GM23338 (cell line): ENCODE data around the gene FGFRL1. TPM values are rescaled to one million over a fixed set of nuclear protein-coding genes. Genes with fewer than 3 reads are reported as not detected.

Source experiments
- ATAC-seq: fragments of 200-7000 bp; cut with Tn5 transposase; 3 replicates; pipeline ENCODE4 v1.9.1; 2020
- DNase-seq: peaks from one replicate; pipeline ENCODE4 v3.0.0-alpha.2; 2015; ENCODE audit warnings: low spot score
- H2AFZ ChIP-seq: fragments of 200-600 bp; sonication (generic); 2 replicates; pipeline ENCODE4 v1.8.0; 2016; ENCODE audit warnings: antibody characterized with exemption, mild to moderate bottlenecking, moderate library complexity
- H3F3A ChIP-seq: fragments of 200-600 bp; sonication (generic); replicated peaks from 2 replicates; pipeline ENCODE4 v1.8.0; 2017; ENCODE audit warnings: antibody characterized with exemption, mixed run types, low read depth
- H3K27ac ChIP-seq: fragments of 200-600 bp; sonication (generic); 2 replicates; pipeline ENCODE4 v1.6.1; 2016; ENCODE audit warnings: low read depth
- H3K27me3 ChIP-seq: fragments of 200-600 bp; sonication (generic); 2 replicates; pipeline ENCODE4 v1.8.0; 2016; ENCODE audit warnings: mild to moderate bottlenecking, mixed run types, moderate library complexity; ENCODE audit not compliant: insufficient read depth
- H3K36me3 ChIP-seq: fragments of 200-600 bp; sonication (generic); 2 replicates; pipeline ENCODE4 v1.8.0; 2016; ENCODE audit warnings: mild to moderate bottlenecking; ENCODE audit not compliant: insufficient read depth
- H3K4me1 ChIP-seq: fragments of 200-600 bp; sonication (generic); 2 replicates; pipeline ENCODE4 v1.8.0; 2016; ENCODE audit warnings: mild to moderate bottlenecking, moderate library complexity; ENCODE audit not compliant: insufficient read depth
- H3K4me2 ChIP-seq: fragments of 200-600 bp; sonication (generic); 2 replicates; pipeline ENCODE4 v1.7.1; 2017; ENCODE audit warnings: mixed run types
- H3K4me3 ChIP-seq: fragments of 200-600 bp; sonication (generic); 2 replicates; pipeline ENCODE4 v1.6.1; 2016; ENCODE audit warnings: mixed run types
- H3K79me2 ChIP-seq: fragments of 200-600 bp; sonication (generic); replicated peaks from 2 replicates; pipeline ENCODE4 v1.8.0; 2017; ENCODE audit warnings: mild to moderate bottlenecking; ENCODE audit not compliant: insufficient read depth
- H3K9me2 ChIP-seq: fragments of 200-600 bp; sonication (generic); 2 replicates; pipeline ENCODE4 v1.8.0; 2017; ENCODE audit not compliant: insufficient read depth
- H4K20me1 ChIP-seq: fragments of 200-600 bp; sonication (generic); replicated peaks from 2 replicates; pipeline ENCODE4 v1.8.0; 2017; ENCODE audit warnings: mild to moderate bottlenecking; ENCODE audit not compliant: insufficient read depth
- H3K27ac Mint-ChIP-seq: 2 replicates; pipeline ENCODE4 v1.8.0; 2020; ENCODE audit warnings: inconsistent platforms, mild to moderate bottlenecking, moderate library complexity, mixed read lengths
- H3K27me3 Mint-ChIP-seq: 3 replicates; pipeline ENCODE4 v1.8.0; 2022; ENCODE audit warnings: low read depth, mild to moderate bottlenecking, moderate library complexity, mixed read lengths, inconsistent platforms; ENCODE audit not compliant: insufficient read depth, poor library complexity
- H3K36me3 Mint-ChIP-seq: 3 replicates; pipeline ENCODE4 v1.8.0; 2021; ENCODE audit warnings: low read depth, mild to moderate bottlenecking, inconsistent platforms, moderate library complexity, mixed read lengths
- H3K4me1 Mint-ChIP-seq: 3 replicates; pipeline ENCODE4 v1.8.0; 2020; ENCODE audit warnings: mild to moderate bottlenecking, inconsistent platforms, mixed read lengths
- H3K4me3 Mint-ChIP-seq: 3 replicates; pipeline ENCODE4 v1.8.0; 2021; ENCODE audit warnings: moderate library complexity, mild to moderate bottlenecking, inconsistent platforms, mixed read lengths
- H3K9me3 Mint-ChIP-seq: 3 replicates; pipeline ENCODE4 v1.8.0; 2020; ENCODE audit warnings: moderate library complexity, mild to moderate bottlenecking, inconsistent platforms, mixed read lengths
- CREB1 ChIP-seq: fragments of 250-450 bp; sonication (Bioruptor Pico); IDR thresholded peaks from 2 replicates; pipeline ENCODE4 v1.5.0; 2020; ENCODE audit warnings: low read depth, mild to moderate bottlenecking, moderate library complexity
- ETS1 ChIP-seq: IDR thresholded peaks from 2 replicates; pipeline ENCODE4 v1.6.1; 2016; ENCODE audit warnings: antibody characterized with exemption
- EZH2 ChIP-seq: fragments of 200-600 bp; sonication (generic); IDR thresholded peaks from one replicate; pipeline ENCODE4 v1.8.0; 2017; ENCODE audit warnings: antibody characterized with exemption, mild to moderate bottlenecking, low read depth; ENCODE audit not compliant: unreplicated experiment
- EZH2phosphoT487 ChIP-seq: fragments of 200-600 bp; sonication (generic); IDR thresholded peaks from one replicate; pipeline ENCODE4 v1.8.1; 2018; ENCODE audit warnings: antibody characterized with exemption; ENCODE audit not compliant: unreplicated experiment
- NANOG ChIP-seq: IDR thresholded peaks from 2 replicates; pipeline ENCODE4 v1.6.1; 2016; ENCODE audit warnings: antibody characterized with exemption, borderline replicate concordance
- ZNF462 ChIP-seq: fragments of 250-450 bp; sonication (Bioruptor Pico); IDR thresholded peaks from 2 replicates; pipeline ENCODE4 v1.5.0; 2020; ENCODE audit warnings: mild to moderate bottlenecking, moderate library complexity
- polyA plus RNA-seq: library from polyadenylated mRNA; unstranded; fragments of >200 nt; fragmentation: Nextera tagmentation; extraction: Ambion mirVana; gene quantifications from 2 replicates; pipeline ENCODE4 v1.2.1, GENCODE V29; 2016
- total RNA-seq: library from RNA; depleted of rRNA; stranded (reverse); fragments of >200 nt; shearing (Covaris generic); gene quantifications from 2 replicates; pipeline ENCODE4 v1.2.3, GENCODE V29; 2014

FGFRL1 gene
- total and polyA plus RNA-seq, 2 experiments from 2014 or later, result 7.0 to 35.8 TPM

GRCh38 chr4:1036095-1036494 lies 24.7 kb downstream of the FGFRL1 start (continued):
- no peak for TF ChIP-seq ZNF462 (CRISPR knock-in tag)
- TF ChIP-seq EZH2, result no peak
- no peak for TF ChIP-seq ETS1

- Histone ChIP-seq H3K79me2 (no peaks in the 10 kb centered on the region), H4K20me1 (no peaks in the 10 kb centered on the region), H3K4me2 (no peak overlapping the region), H3K27ac (no peak overlapping the region), H3K4me1 (no peaks in the 10 kb centered on the region), H2AFZ (no peak overlapping the region), H3K4me3 (no peak overlapping the region), H3K27me3 (no peaks in the 10 kb centered on the region), H3K36me3 (no peaks in the 10 kb centered on the region), H3F3A (no peaks in the 10 kb centered on the region), H3K9me2 (no peaks in the 10 kb centered on the region)
- Mint-ChIP-seq H3K4me1 (peaks cover 6% of the 10 kb centered on the region), H3K27me3 (peaks cover 8% of the 10 kb centered on the region), H3K36me3 (no peaks in the 10 kb centered on the region), H3K9me3 (no peaks in the 10 kb centered on the region), H3K27ac (no peak overlapping the region), H3K4me3 (no peak overlapping the region)
- DNase-seq (no peak), ATAC-seq (peak; percentile 8; the same call in 2 of the 3 replicates)
- TF ChIP-seq EZH2phosphoT487 (no peak), NANOG (no peak), CREB1 (CRISPR knock-in tag) (no peak)
Measured at GRCh38 chr4:1036976-1037810, 25.8 kb downstream of the FGFRL1 start.
